ENCODE measurements around the gene SLC35F4.

SLC35F4 gene

DNA sequence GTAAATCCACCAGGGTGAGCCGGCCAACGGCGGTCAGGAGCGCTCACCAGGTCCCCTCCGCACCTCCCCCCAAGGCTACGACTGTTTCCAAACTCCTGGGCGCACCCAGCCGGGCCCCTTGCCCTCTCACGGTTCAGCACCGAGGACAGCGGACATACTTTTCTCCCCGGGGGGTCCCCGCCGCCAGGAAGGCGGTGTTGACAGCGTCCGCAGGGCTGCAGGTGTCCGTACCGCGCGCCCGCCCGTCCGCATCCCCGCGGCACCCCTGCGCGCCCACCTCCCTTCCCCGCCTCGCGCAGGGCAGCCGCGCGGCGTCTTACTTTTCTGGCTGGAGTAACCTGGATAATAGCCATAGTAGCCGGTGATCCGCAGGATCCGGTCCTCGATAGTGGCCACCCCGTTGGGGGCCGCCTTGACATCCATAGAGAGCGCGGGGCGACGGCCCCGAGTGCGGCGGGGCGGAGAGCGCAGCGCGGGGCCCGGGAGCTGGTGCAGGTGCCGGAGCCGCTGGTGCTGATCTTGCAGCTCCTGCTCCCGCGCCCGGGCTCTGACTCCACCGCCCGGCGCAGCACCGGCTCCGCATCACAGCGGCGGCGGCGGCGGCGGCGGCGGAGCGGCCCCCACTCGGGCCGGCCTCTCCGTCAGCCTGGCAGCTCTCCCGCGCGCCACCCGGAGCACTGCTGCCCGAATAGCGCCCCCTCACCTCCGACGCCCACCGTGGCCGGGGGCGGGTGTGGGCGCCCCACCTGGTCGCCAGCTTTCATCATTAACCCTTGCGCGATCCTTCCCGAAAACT lies at the start of gene SLC35F4:
SLC35F4 (minus strand) TSS at position 690 of the 796 bp plus-strand sequence.
- H3K9me2 ChIP-seq (replicated peaks; ENCODE audit: low read depth, low read length), result no peaks in the 10 kb centered on the region
- H3K4me2 ChIP-seq (ENCODE audit: low read depth, low read length, poor library complexity, severe bottlenecking), result no peak within 1 kb of the TSS
- H3K9me3 ChIP-seq (ENCODE audit: insufficient read depth, low read depth, low read length), result no peaks in the 10 kb centered on the region
- H2AFZ ChIP-seq (ENCODE audit: low read length), result no peak within 1 kb of the TSS
- no peak within 1 kb of the TSS for H3K4me3 ChIP-seq (ENCODE audit: low read length, poor library complexity, severe bottlenecking)
- H3K79me2 ChIP-seq (ENCODE audit: insufficient read depth, low read length), result no peaks in the 10 kb centered on the region
- no peaks in the 10 kb centered on the region for H3F3A ChIP-seq (ENCODE audit: low read depth)
- no peaks in the 10 kb centered on the region for H3K4me1 ChIP-seq (ENCODE audit: insufficient read depth, low read length, poor library complexity, severe bottlenecking)
- H3K9ac ChIP-seq (ENCODE audit: low read depth, low read length, poor library complexity, severe bottlenecking), result no peak within 1 kb of the TSS
- no peaks in the 10 kb centered on the region for H3K27me3 ChIP-seq (ENCODE audit: insufficient read depth, low read length, poor library complexity, severe bottlenecking)
- H4K20me1 ChIP-seq (ENCODE audit: insufficient read depth, low read length, poor library complexity, severe bottlenecking), result no peaks in the 10 kb centered on the region
- no peak for TF ChIP-seq EZH2phosphoT487 (IDR thresholded peaks at IDR 0.05; ENCODE audit: borderline replicate concordance)
- TF ChIP-seq, protein P1, sequence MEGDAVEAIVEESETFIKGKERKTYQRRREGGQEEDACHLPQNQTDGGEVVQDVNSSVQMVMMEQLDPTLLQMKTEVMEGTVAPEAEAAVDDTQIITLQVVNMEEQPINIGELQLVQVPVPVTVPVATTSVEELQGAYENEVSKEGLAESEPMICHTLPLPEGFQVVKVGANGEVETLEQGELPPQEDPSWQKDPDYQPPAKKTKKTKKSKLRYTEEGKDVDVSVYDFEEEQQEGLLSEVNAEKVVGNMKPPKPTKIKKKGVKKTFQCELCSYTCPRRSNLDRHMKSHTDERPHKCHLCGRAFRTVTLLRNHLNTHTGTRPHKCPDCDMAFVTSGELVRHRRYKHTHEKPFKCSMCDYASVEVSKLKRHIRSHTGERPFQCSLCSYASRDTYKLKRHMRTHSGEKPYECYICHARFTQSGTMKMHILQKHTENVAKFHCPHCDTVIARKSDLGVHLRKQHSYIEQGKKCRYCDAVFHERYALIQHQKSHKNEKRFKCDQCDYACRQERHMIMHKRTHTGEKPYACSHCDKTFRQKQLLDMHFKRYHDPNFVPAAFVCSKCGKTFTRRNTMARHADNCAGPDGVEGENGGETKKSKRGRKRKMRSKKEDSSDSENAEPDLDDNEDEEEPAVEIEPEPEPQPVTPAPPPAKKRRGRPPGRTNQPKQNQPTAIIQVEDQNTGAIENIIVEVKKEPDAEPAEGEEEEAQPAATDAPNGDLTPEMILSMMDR (conservative IDR thresholded peaks at IDR 0.05; ENCODE audit: low read length), result no peak
- no peaks in the 10 kb centered on the region for H3K36me3 ChIP-seq (ENCODE audit: insufficient read depth, low read length)

DNA sequence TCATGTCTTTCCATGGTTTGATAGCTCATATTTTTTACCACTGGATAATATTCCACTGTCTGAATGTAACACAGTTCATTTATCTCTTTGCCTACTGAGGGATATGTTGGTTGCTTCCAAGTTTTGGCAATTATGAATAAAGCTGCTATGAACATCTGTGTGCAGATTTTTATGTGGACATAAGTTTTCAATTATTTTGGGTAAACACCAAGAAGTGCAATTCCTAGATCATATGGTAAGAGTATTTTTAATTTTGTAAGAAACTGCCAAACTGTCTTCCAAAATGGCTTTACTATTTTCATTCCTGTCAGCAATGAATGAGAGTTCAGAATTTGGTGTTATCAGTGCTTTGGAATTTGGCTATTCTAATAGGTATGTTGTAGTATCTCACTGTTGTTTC lies 43.7 kb upstream of the SLC35F4 start:
- H3K4me1 ChIP-seq (ENCODE audit: insufficient read depth, low read length, poor library complexity, severe bottlenecking), result no peaks in the 10 kb centered on the region
- H4K20me1 ChIP-seq (ENCODE audit: insufficient read depth, low read length, poor library complexity, severe bottlenecking), result no peaks in the 10 kb centered on the region
- no peaks in the 10 kb centered on the region for H3K36me3 ChIP-seq (ENCODE audit: insufficient read depth, low read length)
- no peaks in the 10 kb centered on the region for H3F3A ChIP-seq (ENCODE audit: low read depth)
- 0 out of 2 replicates have a peak, but pooled peaks cover 4% of the 10 kb centered on the region for H3K9me2 ChIP-seq (replicated peaks; ENCODE audit: low read depth, low read length)
- no peak overlapping the region for H3K4me3 ChIP-seq (ENCODE audit: low read length, poor library complexity, severe bottlenecking)
- no peak overlapping the region for H3K4me2 ChIP-seq (ENCODE audit: low read depth, low read length, poor library complexity, severe bottlenecking)
- no peak overlapping the region for H3K9ac ChIP-seq (ENCODE audit: low read depth, low read length, poor library complexity, severe bottlenecking)
- H3K27me3 ChIP-seq (ENCODE audit: insufficient read depth, low read length, poor library complexity, severe bottlenecking), result no peaks in the 10 kb centered on the region
- H2AFZ ChIP-seq (ENCODE audit: low read length), result no peak overlapping the region
- TF ChIP-seq, protein P1 (conservative IDR thresholded peaks at IDR 0.05; ENCODE audit: low read length), result no peak
- TF ChIP-seq EZH2phosphoT487 (IDR thresholded peaks at IDR 0.05; ENCODE audit: borderline replicate concordance), result no peak
- H3K79me2 ChIP-seq (ENCODE audit: insufficient read depth, low read length), result no peaks in the 10 kb centered on the region
- no peaks in the 10 kb centered on the region for H3K9me3 ChIP-seq (ENCODE audit: insufficient read depth, low read depth, low read length)

DNA sequence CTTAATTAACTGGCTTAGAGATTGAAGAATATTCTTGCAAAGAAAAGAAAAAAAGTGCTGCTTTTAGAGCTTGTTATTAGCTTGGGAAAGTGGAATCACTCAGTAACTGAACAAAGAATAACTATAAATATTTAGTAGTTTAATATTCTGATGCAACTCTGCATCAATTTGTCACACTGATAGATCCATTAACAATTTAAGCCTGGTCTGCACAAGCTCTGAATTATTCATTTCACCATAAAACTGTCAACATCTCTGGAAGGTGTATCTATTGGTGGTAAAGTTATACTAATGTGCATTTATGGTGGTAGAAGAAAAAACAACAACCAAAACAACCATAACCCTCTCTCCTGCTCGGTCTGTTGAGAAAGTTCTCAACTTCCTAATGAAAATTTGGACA lies 38.1 kb upstream of the SLC35F4 start:
- Histone ChIP-seq H3K79me2 (ENCODE audit: insufficient read depth, low read length) (no peaks in the 10 kb centered on the region), H3K36me3 (ENCODE audit: insufficient read depth, low read length) (no peaks in the 10 kb centered on the region), H2AFZ (ENCODE audit: low read length) (no peak overlapping the region), H3K4me3 (ENCODE audit: low read length, poor library complexity, severe bottlenecking) (no peak overlapping the region), H3K9me3 (ENCODE audit: insufficient read depth, low read depth, low read length) (no peaks in the 10 kb centered on the region), H3K9me2 (replicated peaks; ENCODE audit: low read depth, low read length) (0 out of 2 replicates have a peak, but pooled peaks cover 4% of the 10 kb centered on the region), H3F3A (ENCODE audit: low read depth) (no peaks in the 10 kb centered on the region), H3K27me3 (ENCODE audit: insufficient read depth, low read length, poor library complexity, severe bottlenecking) (no peaks in the 10 kb centered on the region), H3K4me1 (ENCODE audit: insufficient read depth, low read length, poor library complexity, severe bottlenecking) (no peaks in the 10 kb centered on the region), H3K9ac (ENCODE audit: low read depth, low read length, poor library complexity, severe bottlenecking) (no peak overlapping the region), H3K4me2 (ENCODE audit: low read depth, low read length, poor library complexity, severe bottlenecking) (no peak overlapping the region), H4K20me1 (ENCODE audit: insufficient read depth, low read length, poor library complexity, severe bottlenecking) (no peaks in the 10 kb centered on the region)
- TF ChIP-seq EZH2phosphoT487 (IDR thresholded peaks at IDR 0.05; ENCODE audit: borderline replicate concordance), result no peak
- TF ChIP-seq, protein P1 (conservative IDR thresholded peaks at IDR 0.05; ENCODE audit: low read length), result no peak
